IPS DF 19.7 (cell line): ENCODE data around the gene HSPA9.
"Not testable (repeated sequence)": the region's sequence is repeated elsewhere in the genome, so short reads cannot be mapped to it uniquely, and the experiment has no call there.

ENCODE experiments used
- DNase-seq: peaks from one replicate; pipeline ENCODE4 v3.0.0-alpha.2; 2013; ENCODE audit warnings: low read depth, low spot score

HSPA9 gene

GRCh38 chr5:138529812-138530211 lies 45.4 kb downstream of the HSPA9 start:
- DNase-seq, result no peak

GRCh38 chr5:138528744-138529469 lies 46.3 kb downstream of the HSPA9 start:
- DNase-seq, result no peak

GRCh38 chr5:138528208-138528607 lies 47.0 kb downstream of the HSPA9 start:
- no peak for DNase-seq

GRCh38 chr5:138527170-138527569 lies 48.0 kb downstream of the HSPA9 start:
- no peak for DNase-seq

GRCh38 chr5:138523406-138523805 lies 51.8 kb downstream of the HSPA9 start:
- no peak for DNase-seq

- no peak for DNase-seq
Observed at GRCh38 chr5:138520971-138521370, 54.2 kb downstream of the HSPA9 start.

- no peak for DNase-seq
Observed at GRCh38 chr5:138517437-138517836, 57.8 kb downstream of the HSPA9 start.

- no peak for DNase-seq
Observed at GRCh38 chr5:138515556-138516245, 59.5 kb downstream of the HSPA9 start.

- DNase-seq, result no peak
Observed at GRCh38 chr5:138514021-138514420, 61.2 kb downstream of the HSPA9 start.

GRCh38 chr5:138508958-138509357 lies 66.2 kb downstream of the HSPA9 start:
- DNase-seq, result no peak

- DNase-seq, result not testable (repeated sequence)
Observed at GRCh38 chr5:138507485-138507884, 67.7 kb downstream of the HSPA9 start.

- DNase-seq, result no peak
Observed at GRCh38 chr5:138506370-138507306, 68.6 kb downstream of the HSPA9 start.

GRCh38 chr5:138504799-138505198 lies 70.4 kb downstream of the HSPA9 start:
- DNase-seq, result no peak
